GM18511 (cell line): ENCODE results near the gene RPL18.
"Not testable (repeated sequence)": the region's sequence is repeated elsewhere in the genome, so short reads cannot be mapped to it uniquely, and the experiment has no call there.

ENCODE experiments used
- ATAC-seq: cut with Tn5 transposase; IDR thresholded peaks from one replicate; pipeline ENCODE4 v1.9.1; 2021; ENCODE audit warnings: mild to moderate bottlenecking, moderate library complexity; ENCODE audit not compliant: unreplicated experiment

The RPL18 gene

GRCh38 chr19:48644839-48645619, 26.1 kb upstream of the RPL18 start:
- ATAC-seq, result peak; percentile 47

GRCh38 chr19:48644355-48644754, 25.4 kb upstream of the RPL18 start:
- ATAC-seq, result no peak

- no peak for ATAC-seq
Observed at GRCh38 chr19:48642862-48643261, 23.9 kb upstream of the RPL18 start.

- no peak for ATAC-seq
Observed at GRCh38 chr19:48641850-48642249, 22.9 kb upstream of the RPL18 start.

DNA sequence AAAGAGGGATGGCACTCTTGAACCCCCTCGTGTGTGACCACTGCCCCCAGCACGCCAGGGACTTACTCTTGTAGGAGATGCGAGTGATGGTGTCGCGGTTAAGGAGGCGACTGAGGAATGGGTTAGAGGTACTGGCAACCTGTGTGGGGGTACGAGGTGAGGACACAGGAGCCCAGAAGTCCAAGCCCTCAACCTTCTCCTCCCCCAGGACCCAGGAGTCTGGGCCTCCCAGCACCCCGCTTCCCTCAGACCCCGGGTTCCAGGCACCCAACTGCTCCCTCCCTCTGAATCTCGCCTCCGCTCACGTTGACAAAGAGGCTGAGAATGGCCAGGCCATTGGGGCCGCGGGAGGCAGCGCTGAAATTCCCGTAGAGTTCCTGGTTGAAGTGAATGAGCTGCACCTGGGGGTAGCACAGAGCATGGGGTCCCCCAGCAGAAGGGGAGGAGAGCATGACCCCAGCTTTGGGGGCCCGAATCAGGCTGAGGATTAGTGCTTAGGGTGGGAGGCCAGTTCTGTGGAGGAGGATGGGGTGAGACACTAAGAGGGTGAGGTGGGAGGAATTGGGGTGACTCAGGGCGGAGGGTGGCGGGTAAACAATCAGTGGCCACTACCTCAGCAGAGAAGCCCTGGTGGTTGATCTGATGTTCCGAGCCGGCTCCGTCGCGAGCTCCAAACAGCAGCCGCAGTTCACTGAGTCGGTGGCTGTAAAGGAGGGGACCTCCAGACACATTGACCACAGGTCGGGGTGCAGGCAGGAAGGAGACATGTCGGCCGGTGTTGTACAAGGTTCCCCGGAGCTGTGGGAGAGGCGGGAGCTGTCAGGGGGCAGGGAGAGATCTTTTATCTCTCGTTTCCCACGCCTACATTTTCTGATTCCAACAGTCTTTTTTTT, 20.8 kb upstream of the RPL18 start:
- ATAC-seq, result no peak

- no peak for ATAC-seq
Observed at GRCh38 chr19:48638831-48639381, 19.9 kb upstream of the RPL18 start.

- ATAC-seq, result peak; percentile 19
Observed at GRCh38 chr19:48637948-48638830, 19.2 kb upstream of the RPL18 start.

- ATAC-seq, result peak; percentile 80
Observed at GRCh38 chr19:48637449-48637947, 18.5 kb upstream of the RPL18 start.

GRCh38 chr19:48636859-48637448, 18.0 kb upstream of the RPL18 start, which contains the start of gene DBP:
TSS of gene DBP (minus strand) at chr19:48637379. CDS start at chr19:48636994, 385 bp downstream.
- peak; percentile 1 for ATAC-seq

DNA sequence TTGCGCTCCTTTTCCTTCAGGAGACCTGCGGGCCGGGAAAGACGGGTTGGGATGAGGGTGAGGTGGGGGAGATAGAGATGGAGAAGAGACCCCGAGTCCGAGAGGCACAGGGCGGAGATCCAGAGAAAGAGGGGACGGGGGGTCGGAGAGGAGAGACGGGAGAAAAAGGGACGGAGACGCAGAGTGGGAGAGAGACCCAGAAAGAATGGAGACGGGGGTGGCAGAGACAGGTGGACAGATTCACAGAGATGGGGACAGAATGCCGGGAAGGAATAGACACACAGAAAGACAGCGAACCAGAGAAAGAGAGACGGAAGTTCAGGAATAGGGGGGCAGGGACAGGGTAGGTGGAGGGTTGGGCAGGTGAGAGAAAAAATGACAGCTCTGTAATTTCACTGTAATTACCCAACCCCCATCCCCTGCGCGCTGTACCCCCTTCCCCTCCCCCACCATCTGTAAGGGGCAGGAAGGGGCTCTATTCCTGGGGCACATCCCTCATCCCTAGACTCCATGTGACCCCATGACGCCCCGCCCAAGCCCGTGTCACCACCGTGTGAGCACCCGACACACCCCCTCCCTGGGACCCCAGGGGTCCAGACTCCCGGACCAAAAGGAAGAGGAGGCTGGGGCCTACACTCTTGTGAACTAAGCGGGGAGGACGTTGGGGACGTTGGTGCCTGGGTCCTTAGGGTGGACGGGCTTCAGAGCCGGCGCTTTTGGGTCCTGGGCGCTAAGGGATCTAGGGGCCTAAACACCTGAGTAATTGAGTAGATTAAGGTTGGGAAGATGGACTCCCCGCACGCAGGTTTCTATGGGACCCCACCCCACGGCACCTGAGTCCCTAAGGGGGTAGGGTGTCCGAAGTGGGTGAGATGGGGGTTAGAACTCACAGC, 17.2 kb upstream of the RPL18 start:
- ATAC-seq, result no peak

DNA sequence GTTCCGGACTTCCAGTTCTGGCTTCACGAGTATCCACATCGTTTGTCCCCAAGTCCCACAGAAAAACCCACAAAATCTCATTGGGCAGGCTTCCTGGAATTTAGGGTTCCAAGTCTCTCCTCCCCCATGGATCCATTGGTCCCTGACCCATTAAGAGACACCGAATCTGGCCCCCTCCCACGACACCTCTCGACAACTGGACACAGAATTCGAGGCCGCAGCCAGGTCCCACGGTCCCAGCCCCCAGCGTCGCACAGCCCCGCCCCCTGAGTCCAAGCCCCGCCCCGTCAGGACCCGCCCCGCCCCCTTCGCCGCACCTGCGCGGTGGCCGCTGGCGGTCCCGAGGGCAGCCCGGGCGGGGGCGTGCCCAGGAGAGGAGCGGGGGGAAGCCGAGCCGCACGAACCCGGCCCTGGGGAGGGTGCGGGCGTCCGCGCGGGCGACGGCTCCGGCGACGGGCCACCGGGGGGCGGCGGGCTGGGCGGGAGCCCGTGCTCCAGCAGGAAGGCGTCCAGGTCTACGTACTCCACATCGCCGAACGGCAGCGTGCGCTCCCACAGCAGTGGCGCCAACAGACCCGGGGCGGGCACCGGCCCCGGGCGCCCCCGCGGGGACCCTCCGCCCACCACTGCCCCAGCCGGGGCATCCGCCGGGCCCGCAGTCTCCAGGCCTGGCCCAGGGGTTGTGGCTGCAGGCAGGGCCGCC, 16.4 kb upstream of the RPL18 start:
- no peak for ATAC-seq

DNA sequence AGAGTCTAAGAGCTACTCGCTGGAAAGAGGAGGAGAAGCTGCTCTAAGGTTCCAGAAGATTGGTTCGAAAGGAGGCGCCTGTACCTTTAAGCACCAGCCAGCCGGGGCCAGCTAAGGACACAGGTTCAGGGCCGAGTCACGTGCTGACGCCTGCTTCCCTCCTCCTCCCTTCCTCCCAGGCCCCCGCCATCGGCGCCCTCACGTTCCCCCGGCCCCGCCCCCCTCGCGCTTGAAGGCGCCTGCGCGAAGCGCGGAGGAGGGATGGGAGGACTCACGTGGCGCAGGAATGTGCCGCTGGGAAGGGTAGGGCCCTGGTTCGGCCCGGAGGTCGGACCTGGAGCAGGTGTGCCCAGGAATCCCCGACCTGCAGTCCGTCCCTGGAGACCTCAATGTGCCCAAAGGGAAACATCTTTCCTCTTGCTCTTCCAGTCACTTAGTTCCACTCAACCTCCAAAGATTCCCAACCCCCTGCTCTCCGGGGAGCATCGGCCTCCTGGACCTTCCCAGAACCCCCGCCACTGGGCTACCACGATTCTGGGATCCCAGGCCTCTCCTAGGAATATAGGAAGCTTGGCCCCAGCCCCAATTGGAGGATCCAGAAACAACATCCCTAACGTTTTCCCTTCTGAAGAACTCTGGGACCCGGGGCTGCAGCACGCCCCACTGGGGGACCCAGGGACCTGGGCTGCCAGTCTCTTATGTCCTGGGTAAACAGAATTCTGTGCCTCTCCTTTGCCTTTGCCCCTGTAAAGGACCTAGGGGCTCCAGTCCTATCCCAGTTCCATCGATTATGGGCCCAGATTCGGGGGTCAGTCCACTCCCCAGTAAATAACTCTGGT, 15.7 kb upstream of the RPL18 start:
- no peak for ATAC-seq

GRCh38 chr19:48634036-48634342, 15.0 kb upstream of the RPL18 start:
- ATAC-seq, result no peak

DNA sequence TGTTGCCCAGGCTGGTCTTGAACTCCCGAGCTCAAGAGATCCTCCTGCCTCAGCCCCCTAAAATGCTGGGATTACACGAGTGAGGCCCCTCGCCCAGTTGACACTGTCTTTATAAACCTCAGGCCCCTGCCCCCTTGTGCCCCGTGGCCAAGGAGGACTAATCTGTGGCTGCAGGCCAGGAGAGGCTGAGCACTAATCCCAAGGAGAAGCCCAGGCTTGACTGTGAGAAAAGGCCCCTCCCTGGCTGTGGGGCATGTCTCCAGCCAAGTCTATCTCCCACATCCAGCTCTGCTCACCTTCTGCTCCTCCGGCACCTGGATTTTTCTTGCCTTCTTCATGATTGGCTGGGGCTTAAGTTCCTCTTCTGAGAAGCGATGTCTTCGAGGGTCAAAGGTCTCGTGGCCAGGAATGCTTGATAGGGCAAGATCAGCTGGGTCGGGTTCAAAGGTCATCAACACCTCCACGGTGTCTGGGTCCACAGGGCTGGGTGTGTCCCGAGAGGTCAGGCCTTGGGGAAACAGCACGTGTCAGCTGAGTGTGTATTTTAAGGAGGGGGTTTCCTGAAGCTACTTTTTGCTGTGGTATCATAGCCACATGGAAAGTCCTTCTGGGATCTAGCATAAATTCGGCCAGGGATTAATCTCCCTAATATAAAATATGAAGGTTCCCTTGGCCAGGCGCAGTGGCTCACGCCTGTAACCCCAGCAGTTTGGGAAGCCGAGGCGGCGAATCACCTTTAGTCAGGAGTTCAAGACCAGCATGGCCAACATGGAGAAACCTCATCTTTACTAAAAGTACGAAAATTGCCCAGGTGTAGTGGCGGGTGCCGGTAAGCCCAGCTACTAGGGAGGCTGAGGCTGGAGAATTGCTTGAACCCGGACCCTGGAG, 14.4 kb upstream of the RPL18 start:
- ATAC-seq, result no peak

GRCh38 chr19:48632692-48633147, 13.7 kb upstream of the RPL18 start:
- no peak for ATAC-seq

DNA sequence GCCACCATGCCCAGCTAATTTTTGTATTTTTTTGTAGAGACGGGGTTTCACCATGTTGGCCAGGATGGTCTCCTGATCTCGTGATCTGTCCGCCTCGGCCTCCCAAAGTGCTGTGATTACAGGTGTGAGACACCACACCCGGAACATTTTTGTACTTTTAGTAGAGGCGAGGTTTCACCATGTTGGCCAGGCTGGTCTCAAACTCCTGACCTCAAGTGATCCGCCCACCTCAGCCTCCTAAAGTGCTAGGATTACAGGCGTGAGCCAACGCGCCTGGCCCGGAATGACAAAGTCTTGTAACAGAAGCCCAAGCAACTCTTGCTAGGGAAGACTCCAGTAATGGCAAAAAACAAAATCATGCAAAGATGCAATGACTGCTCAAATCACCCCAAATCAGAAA, 13.3 kb upstream of the RPL18 start:
- ATAC-seq, result not testable (repeated sequence)

GRCh38 chr19:48631225-48631624, 12.2 kb upstream of the RPL18 start:
- no peak for ATAC-seq
